Kidney epithelial cell (primary cell): ENCODE measurements around the gene SEC14L1. TPM values are rescaled to one million over a fixed set of nuclear protein-coding genes. Genes with fewer than 3 reads are reported as not detected.

ENCODE experiments used
- DNase-seq: peaks from one replicate; pipeline ENCODE4 v3.0.0-alpha.2; 2010; ENCODE audit warnings: low read depth
- H3K27me3 ChIP-seq: 2 replicates; pipeline ENCODE4 v1.6.0; 2011; ENCODE audit warnings: low read length; ENCODE audit not compliant: control insufficient read depth, insufficient read depth
- H3K36me3 ChIP-seq: 2 replicates; pipeline ENCODE4 v1.5.1; 2011; ENCODE audit warnings: low read length; ENCODE audit not compliant: control insufficient read depth, insufficient read depth
- H3K4me3 ChIP-seq: 2 replicates; pipeline ENCODE4 v1.5.1; 2011; ENCODE audit warnings: low read depth, mild to moderate bottlenecking, control low read depth, low read length
- CTCF ChIP-seq: IDR thresholded peaks from 2 replicates; pipeline ENCODE4 v1.5.1; 2011; ENCODE audit warnings: mild to moderate bottlenecking, moderate library complexity, low read length, control low read depth, inconsistent platforms; ENCODE audit not compliant: insufficient read depth, poor library complexity, severe bottlenecking
- total RNA-seq: library from RNA; depleted of rRNA; stranded (reverse); fragments of >200 nt; gene quantifications from 2 replicates; pipeline ENCODE4 v1.2.3, GENCODE V29; 2015

Gene SEC14L1
- total RNA-seq, 1 donor from 2014 or later, result 41.6 TPM

GRCh38 chr17:77186141-77186604, 45.4 kb downstream of the SEC14L1 start:
- DNase-seq, result no peak

GRCh38 chr17:77188084-77189066, 47.6 kb downstream of the SEC14L1 start:
- Histone ChIP-seq H3K36me3 (no peaks in the 10 kb centered on the region), H3K4me3 (no peak overlapping the region), H3K27me3 (no peaks in the 10 kb centered on the region)
- DNase-seq, result no peak
- TF ChIP-seq CTCF, result no peak

More at GRCh38 chr17:77186141-77186604, 45.4 kb downstream of the SEC14L1 start:
- Histone ChIP-seq H3K36me3 (no peaks in the 10 kb centered on the region), H3K4me3 (no peak overlapping the region), H3K27me3 (no peaks in the 10 kb centered on the region)
- TF ChIP-seq CTCF, result no peak

GRCh38 chr17:77189148-77189547, 48.4 kb downstream of the SEC14L1 start:
- H3K4me3 ChIP-seq, result no peak overlapping the region
- no peaks in the 10 kb centered on the region for H3K36me3 ChIP-seq
- no peaks in the 10 kb centered on the region for H3K27me3 ChIP-seq
- no peak for TF ChIP-seq CTCF
- DNase-seq, result no peak

GRCh38 chr17:77190576-77190975, 49.8 kb downstream of the SEC14L1 start:
- DNase-seq, result no peak
- H3K36me3 ChIP-seq, result peaks cover 1% of the 10 kb centered on the region
- no peak for TF ChIP-seq CTCF
- H3K27me3 ChIP-seq, result no peaks in the 10 kb centered on the region
- no peak overlapping the region for H3K4me3 ChIP-seq

GRCh38 chr17:77191244-77191643, 50.5 kb downstream of the SEC14L1 start:
- no peaks in the 10 kb centered on the region for H3K27me3 ChIP-seq
- no peak for TF ChIP-seq CTCF
- H3K4me3 ChIP-seq, result no peak overlapping the region
- DNase-seq, result no peak
- peaks cover 4% of the 10 kb centered on the region for H3K36me3 ChIP-seq
